NCI-H82 treated with DMSO at 0.1 percent for 48 hours (cell line): ENCODE measurements around the gene HERPUD1.
"Not testable (repeated sequence)": the region's sequence is repeated elsewhere in the genome, so short reads cannot be mapped to it uniquely, and the experiment has no call there.

Experiments
- DNase-seq: peaks from one replicate; lab custom pipeline; 2025; ENCODE audit not compliant: unreplicated experiment; lab: John Stamatoyannopoulos, UW

The HERPUD1 gene, protein sequence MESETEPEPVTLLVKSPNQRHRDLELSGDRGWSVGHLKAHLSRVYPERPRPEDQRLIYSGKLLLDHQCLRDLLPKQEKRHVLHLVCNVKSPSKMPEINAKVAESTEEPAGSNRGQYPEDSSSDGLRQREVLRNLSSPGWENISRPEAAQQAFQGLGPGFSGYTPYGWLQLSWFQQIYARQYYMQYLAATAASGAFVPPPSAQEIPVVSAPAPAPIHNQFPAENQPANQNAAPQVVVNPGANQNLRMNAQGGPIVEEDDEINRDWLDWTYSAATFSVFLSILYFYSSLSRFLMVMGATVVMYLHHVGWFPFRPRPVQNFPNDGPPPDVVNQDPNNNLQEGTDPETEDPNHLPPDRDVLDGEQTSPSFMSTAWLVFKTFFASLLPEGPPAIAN

DNA sequence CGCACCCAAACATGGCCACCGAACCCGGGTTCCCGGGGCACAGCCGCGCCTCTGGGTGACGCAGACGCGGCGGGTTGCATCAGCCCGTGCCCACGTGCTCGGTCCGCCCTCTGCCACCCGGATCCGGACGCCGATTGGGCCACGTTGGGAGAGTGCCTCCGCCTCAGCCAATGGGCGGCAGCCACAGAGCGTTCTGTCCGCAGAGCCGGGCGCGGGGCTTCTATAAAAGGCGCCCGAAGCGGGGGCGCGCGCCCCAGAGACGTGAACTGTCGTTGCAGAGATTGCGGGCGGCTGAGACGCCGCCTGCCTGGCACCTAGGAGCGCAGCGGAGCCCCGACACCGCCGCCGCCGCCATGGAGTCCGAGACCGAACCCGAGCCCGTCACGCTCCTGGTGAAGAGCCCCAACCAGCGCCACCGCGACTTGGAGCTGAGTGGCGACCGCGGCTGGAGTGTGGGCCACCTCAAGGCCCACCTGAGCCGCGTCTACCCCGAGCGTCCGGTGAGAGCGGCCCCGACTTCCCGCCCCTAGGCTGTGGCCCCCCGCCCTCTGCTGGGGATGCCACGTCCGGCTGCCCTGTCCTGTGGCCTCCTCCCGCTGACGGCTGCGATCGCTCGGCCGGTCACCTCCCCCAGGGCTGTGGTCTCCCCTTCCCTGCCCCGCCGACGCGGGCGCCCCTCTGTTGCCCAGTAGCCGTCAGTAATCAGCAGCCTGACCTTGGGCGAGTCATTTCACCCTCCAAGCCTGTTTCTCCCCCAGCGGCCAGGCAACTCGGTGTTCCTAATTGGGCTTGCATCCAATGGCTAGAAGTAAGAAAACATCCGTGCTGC, at the start of gene HERPUD1:
HERPUD1 (plus strand) TSS at position 251 of the 829 bp plus-strand sequence; CDS start at position 354, 103 bp downstream.
- DNase-seq: peak; percentile 87

DNA sequence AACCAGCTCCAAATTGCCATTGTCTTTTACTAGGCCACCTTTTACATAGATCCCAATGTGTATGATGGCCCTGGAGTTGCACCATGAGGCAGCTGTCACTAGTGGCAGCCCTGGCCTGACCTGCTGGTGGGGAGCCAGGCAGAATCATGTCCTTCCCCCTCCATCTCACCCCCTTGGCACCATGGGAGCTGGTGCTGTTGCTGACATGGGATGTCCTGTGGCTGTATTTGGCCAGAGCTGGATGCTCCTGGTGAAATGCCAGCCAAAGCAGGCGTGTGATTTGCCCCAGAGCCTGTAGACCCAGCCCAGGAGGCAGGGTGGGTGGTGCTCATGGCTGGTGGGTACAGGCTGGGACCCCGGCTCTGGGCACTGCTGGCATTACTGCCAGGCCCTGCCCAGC, 48.4 kb upstream of the HERPUD1 start:
- DNase-seq: no peak

DNA sequence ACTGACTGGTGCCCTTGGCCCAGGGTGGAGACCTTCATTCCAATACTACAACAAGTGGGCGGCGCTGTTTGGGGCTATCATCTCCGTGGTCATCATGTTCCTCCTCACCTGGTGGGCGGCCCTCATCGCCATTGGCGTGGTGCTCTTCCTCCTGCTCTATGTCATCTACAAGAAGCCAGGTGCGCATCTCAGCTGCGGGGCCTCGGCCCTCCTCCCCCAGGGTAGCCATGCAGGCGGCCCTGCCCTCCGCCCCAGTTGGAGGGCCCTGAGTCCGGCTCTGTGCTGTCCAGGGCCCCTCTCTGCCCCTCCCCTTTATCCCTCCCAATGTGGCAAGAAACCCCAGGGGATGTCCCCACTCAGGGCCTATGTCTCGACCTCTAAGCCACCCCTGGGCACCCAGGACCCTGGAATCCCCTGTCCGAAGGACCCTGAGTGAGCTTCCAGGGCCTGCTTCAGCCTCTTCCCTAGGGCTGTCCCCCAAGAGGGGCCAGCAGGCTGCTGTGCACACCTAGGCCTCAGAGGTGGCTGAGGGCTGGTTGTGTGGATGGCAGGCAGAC, 47.8 kb upstream of the HERPUD1 start:
- no peak for DNase-seq

DNA sequence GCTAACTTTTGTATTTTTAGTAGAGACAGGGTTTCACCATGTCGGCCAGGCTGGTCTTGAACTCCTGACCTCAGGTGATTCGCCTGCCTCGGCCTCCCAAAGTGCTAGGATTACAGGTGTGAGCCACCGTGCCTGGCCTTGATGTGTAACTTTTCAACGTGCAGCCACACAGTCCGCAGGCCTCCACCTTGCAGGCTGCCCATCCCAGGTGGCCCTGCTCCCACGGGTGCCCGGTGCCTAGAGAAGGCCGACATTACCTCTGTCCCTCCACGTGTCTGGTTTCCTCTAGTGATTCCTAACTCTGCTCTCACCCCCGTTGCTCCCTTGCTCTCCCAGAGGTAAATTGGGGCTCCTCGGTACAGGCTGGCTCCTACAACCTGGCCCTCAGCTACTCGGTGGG, 47.0 kb upstream of the HERPUD1 start:
- not testable (repeated sequence) for DNase-seq

DNA sequence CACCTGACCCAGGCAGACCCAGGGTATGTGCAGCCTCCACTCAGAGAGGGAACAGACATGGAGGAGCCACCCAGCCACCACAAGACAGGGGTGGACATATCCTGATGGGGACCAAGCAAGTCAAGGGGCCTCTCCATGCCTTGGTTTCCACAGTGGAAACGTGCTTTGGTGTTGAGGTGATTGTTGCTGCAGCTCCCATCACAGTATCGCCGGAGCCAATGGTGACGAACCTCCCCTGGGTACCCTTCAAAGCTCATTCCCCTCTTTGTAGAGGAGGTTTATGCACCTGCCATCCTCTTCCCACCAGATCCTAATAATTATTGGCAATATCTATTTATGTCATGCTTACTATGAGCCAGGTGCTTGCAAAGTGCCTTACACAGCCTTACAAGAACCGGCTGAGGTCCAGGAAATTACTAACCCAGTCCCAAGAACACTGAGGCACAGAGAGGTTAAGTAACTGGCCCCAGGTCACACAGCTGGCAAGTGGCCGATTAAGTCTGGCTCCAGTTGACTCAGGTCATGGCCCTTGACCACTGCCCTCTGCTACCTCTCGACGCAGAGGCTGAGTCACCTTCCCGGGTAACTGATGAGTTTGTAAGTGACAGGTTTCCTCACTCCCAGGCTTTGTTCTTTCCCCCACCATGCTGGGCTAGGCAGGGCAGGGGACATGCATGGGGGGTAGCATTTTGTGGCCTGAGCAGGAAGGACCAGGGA, 46.3 kb upstream of the HERPUD1 start:
- no peak for DNase-seq

DNA sequence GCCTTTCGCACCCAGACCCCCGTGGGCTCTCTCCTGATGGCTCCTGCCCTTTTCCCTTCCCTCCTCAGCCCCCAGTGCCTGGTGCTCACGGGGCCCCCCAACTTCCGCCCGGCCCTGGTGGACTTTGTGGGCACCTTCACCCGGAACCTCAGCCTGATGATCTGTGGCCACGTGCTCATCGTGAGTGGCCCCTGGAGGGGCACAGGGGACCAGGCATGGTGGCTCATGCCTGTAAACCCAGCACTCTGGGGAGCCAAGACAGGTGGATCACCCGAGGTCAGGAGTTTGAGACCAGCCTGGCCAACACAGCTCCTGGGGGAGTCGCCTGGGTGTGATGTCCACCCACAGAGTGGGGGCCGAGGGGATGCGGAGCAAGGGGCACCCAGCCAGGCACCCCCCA, 45.6 kb upstream of the HERPUD1 start:
- no peak for DNase-seq

DNA sequence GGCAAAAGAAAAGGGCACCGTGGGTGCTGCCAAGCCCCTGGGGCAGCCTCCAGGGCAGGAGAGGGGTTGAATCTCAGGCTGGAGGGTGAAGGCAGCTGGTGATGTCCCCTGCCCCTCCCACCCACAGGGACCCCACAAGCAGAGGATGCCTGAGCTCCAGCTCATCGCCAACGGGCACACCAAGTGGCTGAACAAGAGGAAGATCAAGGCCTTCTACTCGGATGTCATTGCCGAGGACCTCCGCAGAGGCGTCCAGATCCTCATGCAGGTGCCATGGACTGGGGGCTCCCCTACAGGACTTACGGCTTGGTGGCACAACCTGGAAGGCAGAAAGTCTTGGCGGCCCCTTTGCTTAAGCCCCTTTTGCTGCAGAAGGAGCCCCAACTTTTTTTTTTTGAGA, 45.1 kb upstream of the HERPUD1 start:
- no peak for DNase-seq

DNA sequence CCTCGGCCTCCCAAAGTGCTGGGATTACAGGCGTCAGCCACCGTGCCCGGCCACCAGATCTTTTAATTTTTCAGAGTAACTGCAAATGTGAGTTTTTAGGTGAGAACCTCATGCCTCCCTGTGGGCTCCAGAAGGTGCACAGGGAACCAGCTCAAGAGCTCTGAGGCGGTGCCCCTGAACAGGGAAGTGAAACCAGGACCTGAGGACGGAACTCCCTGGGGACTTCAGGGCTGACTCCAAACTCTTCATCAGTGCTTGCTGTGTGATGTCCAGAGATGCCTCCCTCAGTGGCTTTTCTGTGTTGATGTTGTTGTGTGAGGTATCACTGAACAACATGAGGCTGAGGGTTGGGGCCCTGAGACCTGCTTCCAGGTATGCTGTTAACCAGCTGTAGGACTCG, 43.1 kb upstream of the HERPUD1 start:
- DNase-seq: no peak

DNA sequence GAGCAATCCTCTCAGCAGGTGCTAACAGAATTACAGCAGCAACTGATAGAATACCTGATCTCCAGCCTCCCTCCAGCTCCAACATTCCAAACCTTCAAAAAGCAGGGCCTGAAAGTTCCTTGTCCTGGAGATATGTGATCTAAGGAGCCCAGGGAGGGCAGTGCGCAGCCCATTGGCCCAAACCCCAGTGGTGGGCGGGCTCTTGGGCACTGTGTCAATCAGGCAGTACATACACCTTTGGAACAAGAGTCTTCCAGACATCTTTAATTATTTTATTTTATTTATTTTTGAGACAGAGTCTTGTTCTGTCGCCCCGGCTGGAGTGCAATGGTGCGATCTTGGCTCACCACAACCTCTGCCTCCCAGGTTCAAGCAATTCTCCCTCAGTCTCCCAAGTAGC, 42.7 kb upstream of the HERPUD1 start:
- DNase-seq: no peak

DNA sequence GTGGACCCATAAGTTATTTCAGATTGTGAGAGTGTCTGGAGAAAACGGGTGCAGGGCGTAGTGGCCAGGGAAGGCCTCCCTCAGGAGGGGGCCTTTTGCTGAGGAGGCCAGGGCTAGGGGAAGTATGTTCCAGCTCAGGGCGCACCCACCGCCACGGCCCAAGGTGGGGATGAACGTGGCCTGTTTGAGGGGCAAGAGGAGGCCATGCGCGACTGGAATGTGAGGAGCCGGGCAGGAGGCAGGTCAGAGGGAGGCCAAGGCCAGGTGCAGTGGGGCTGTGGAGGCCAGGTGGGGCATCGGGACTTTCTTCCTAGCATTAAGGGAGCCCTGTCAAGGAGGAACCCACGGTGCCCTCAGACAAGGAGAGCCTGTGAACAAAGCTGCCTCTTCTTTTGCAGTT, 40.3 kb upstream of the HERPUD1 start:
- DNase-seq: no peak

DNA sequence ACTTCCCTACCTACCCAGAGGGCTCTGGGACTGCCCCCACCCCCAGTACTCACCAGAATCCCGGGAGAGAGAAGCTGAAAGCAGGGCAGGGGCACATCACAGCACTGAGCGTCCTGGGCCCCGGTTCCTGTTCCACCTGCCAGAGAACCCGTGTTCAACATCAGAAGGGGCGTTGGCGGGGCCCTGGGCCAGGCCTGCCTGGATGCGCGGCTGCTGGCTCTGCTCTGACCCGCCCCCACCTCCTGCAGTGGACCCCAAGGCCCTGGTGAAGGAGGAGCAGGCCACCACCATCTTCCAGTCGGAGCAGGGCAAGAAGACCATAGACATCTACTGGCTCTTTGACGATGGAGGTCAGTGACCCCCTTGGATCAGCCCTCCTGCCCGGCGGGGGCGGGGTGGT, 39.2 kb upstream of the HERPUD1 start:
- no peak for DNase-seq

DNA sequence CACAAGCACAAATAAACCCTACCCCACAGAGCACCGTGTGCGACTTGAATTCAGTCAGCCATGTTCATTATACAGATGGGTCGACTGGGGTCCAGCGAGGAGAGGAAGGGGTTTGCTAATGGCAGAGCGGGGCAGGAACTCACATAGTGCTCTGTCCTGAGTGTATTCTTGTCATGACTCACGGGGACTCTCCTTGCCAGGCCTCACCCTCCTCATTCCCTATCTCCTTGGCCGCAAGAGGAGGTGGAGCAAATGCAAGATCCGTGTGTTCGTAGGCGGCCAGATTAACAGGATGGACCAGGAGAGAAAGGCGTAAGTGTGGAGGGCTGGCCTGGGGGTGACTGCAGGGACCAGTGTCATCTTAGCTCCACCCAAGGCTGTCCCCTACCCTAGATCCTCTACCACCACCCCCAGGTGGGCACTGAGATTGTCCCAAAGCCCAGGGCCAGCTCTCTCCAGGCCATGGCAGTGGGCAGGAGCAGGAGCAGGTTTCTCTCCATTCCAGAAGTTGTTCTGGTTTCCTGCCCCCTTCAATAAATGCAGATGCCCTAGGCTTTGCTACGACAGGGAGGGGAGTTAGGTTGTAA, 37.5 kb upstream of the HERPUD1 start:
- DNase-seq: no peak

DNA sequence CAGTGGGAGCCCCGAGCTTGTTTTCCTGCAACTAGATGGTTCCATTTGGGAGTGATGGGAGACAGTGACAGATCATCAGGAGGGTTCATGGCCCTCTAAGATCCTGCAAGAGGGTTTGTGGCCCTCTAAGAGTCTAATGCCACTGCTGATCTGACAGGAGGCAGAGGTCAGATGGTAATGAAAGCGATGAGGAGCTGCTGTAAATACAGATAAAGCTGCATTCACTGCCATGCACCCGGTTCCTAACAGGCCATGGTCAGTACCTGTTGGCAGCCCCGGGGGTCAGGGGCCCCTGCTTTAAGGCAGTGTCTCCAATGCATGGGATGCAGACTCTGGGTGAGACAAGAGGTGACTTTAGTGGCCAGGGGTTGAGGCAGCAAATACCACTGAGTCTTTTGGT, 36.1 kb upstream of the HERPUD1 start:
- DNase-seq: no peak

DNA sequence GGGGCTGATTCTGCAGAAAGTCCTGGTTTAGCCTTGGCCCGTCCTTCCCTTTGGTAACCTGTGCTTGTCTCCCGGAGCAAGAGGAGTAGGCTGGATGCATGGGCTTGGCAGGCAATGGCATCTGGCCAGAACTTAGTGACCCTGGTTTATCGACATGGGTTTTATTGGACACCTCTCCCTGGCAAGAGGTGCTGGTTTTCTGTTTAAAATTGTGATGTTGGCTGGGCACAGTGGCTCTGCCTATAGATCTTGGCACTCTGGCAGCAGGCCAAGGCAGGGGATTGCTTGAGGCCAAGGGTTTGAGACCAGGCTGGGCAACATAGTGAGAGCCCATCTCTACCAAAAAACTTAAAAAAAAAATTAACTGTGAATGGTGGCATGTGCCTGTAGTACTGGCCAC, 35.7 kb upstream of the HERPUD1 start:
- DNase-seq: no peak

DNA sequence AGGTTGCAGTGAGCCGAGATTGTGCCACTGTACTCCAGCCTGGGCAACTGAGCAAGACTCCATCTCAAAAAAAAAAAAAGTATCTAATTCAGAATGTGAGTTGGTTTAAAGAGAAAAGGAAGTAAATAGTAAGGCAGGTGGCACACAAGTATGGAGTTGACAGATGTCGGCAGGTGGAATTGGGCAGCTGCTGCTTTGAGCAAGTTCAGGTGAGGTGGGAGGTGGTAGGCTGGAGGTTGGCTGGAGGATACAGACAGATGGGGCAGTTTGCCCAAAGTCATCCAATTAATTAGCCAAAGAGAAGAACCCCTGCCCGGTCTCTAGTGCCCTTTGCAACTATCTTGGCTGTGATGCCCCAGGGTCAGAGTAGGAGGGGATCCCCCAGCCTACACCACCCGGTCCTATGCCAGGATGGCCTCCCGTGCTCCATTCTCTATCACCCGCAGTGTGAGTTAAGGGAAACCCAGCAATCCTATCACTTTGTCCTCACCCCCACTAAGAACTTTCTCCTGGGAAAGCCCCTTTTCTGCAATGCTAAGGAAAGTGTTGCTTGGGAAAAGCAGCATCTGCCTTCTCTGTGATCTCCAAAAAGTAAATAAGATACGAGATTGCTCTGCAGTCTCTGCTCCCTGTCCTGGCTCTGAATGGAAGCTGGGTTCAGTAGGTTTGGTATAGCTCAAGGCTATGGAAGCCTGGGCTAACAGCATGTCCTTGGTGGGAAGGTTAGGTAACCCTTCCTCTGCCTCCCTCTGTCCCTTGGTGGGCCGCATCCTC, 34.7 kb upstream of the HERPUD1 start:
- no peak for DNase-seq

DNA sequence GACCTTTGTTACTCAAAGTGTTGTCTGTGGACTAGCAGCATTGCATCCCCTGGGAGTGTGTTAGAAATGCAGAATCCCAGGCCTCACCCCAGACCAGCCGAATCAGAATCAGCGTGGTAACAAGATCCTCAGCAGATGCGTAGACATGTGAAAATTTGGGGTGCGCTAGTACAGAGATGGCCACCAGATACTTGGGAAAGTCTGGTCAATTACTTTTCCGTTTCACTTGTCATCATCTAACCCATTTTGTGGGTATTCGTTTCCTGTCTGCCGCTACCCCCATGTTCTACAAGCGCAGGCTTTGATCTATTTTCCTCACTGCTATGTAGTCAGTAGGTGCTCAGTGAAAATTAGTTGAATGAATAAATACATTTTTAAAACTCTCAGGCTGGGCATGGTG, 33.1 kb upstream of the HERPUD1 start:
- no peak for DNase-seq

DNA sequence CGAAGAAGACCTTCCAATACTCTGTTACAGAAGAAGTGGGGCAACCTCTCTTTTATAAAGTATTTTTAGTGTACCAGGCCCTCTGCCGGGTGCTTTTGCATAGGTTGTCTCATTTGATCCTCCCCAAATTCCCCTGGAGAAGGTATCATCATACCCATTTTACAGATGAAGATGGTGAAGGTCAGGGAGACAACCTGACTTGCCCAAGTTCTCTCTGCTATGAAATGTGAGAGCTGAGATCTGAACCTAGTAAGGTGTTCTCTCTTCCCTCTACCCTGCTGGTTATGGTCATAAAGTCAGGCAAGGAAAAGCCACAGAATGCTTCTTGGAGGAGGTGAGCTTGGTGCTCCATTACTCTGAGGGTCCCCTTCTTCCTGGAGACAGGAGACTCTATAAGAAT, 28.1 kb upstream of the HERPUD1 start:
- no peak for DNase-seq

DNA sequence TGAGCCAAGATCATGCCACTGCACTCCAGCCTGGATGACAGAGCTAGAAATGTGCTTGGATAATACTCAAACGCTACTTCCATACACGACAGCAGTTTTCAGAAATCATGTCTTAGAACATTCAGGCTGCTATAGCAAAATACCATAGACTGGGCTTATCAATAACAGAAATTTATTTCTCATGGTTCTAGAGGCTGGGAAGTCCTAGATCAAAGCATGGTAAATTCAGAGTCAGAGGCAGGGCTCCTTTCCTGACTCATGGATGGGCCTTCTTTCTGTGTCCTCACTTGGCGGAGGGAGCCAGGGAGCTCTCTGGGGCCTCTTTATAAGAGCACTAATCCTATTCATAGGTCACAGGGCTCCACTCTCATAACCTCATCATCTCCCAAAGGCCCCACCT, 24.5 kb upstream of the HERPUD1 start:
- DNase-seq: no peak

DNA sequence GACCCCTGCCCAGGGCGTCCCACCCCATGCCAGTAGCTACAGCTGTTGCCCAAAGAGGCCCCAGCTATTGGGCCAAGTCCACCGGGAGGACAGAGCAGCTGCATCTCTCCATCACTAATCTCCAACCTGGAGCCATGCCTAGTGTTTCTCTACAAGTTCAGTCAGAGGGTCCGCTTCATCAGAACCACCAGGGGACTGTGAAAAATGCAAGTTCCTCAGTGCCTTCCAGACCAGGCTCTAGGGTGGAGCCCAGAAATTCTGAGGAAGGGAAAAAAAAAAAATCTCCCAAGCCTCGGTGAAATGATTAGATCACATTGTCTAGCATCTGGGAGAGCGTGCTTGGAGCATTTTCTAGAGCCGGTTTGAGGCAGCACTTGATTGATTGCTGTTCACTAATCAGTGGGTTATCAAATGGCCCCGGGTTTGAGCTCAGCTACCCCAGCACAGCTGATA, 22.4 kb upstream of the HERPUD1 start:
- DNase-seq: no peak

DNA sequence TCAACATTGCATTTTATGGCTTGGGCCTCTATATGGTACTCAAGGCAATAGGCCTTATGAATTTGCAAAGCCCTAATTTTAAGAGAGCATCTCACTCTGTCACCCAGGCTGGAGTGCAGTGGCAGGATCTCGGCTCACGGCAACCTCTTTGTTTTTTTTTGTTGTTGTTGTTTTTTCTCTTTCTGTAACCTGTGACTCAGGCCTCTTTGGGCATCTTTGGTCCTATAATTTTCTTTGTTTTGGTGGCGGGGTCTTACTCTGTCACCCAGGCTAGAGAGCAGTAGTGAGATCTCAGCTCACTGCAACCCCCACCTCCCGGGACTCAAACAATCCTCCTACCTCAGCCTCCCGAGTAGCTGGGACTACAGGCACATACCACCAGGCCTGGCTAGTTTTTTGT, 21.8 kb upstream of the HERPUD1 start:
- DNase-seq: no peak
